Urothelium cell line (cell line): ENCODE measurements around the gene SDR39U1.

Experiments used
- DNase-seq: peaks from one replicate; pipeline ENCODE4 v3.0.0; 2011; ENCODE audit warnings: low spot score, mixed read lengths
- FAIRE-seq: peaks from 2 replicates; lab custom pipeline; 2011; peaks lifted over from hg19 to GRCh38; lab: Jason Lieb, UNC

The SDR39U1 gene

DNA sequence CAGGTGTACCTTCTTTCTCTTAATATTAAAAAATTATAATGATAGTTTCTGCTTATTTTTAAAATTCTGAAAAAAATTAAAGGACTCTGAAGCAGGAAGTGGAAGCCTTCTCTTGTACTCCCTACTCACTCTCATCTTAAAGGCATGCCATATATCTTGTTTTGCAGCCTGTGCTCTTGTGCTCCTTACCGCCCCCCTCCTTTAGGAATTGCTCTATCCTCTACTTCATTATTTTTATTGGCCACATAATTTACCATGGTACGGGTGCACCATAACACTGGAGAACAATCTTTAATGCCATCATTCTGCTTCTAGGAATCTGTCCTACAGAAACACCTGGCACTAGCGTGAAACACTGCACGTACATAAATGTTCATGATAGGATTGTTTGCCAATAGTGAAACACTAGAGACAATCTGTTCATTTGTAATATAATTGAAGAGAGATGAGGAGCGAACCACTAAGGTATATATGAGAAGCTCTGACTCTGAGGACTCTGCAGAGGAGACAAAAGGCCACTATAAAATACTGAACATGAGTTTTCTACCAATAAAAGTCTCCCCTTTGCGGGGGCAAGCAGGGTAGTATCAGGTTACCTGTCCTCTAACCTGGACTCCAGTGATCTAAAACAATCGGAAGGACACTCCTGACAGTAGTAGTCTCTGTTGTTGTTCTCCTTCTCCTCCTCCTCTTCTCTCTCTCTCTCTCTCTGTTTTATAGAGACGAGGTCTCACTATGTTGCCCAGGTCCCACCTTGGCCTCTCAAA is 50.1 kb downstream of the SDR39U1 start:
- DNase-seq (peak; percentile 65), FAIRE-seq (no peak)

DNA sequence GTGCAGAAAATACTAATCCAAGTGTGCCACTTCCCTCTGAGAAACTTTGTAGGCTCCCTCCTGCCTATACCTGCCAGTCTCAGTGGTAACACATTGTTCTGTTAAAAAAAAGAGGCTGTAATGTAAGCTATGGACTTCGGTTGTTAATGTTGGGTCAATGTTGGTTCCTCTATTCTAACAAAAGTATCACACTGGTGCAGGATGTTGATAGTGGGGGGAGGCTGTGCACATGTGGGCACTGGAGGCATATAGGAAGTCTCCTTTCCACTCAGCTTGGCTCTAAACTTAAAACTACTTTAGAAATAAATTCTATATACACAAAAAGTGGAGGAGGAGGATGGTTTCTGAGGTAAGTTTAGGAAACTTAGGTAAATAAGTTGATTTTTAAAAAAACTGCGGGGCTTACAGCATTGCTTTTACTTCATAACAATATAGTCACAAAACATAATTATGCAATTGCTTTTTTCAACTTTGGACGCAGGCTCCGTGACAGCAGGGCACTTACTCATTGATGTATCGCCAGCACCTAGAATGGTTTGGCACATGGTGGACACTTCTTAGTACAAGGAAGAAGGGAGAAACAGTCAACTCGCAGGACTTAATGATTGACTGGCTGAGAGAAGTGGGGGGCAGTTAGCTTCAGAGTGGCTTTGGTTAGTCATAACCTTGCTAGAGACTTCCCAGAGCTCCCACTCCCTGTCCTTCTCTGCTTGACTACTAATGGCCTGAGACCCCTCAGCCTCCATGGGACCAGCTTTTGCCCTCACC is 51.7 kb downstream of the SDR39U1 start:
- no peak for DNase-seq
- no peak for FAIRE-seq
